MG63 (cell line): Measurements from ENCODE around the gene CD28. TPM values are rescaled to one million over a fixed set of nuclear protein-coding genes. Genes with fewer than 3 reads are reported as not detected.
"Not testable (repeated sequence)": the region's sequence is repeated elsewhere in the genome, so short reads cannot be mapped to it uniquely, and the experiment has no call there.

Source experiments
- DNase-seq: peaks from one replicate; pipeline ENCODE4 v3.0.0-alpha.2; 2020
- H3K27me3 ChIP-seq: fragments of 250-450 bp; sonication (Bioruptor Pico); 2 replicates; pipeline ENCODE4 v1.5.1; 2020; ENCODE audit warnings: mild to moderate bottlenecking, moderate library complexity
- H3K36me3 ChIP-seq: fragments of 250-450 bp; sonication (Bioruptor Pico); 2 replicates; pipeline ENCODE4 v1.5.1; 2020; ENCODE audit warnings: mild to moderate bottlenecking, moderate library complexity
- H3K4me3 ChIP-seq: fragments of 250-450 bp; sonication (Bioruptor Pico); 2 replicates; pipeline ENCODE4 v1.5.1; 2020; ENCODE audit warnings: mild to moderate bottlenecking, moderate library complexity
- H3K9me3 ChIP-seq: fragments of 250-450 bp; sonication (Bioruptor Pico); 2 replicates; pipeline ENCODE4 v1.5.1; 2020; ENCODE audit warnings: mild to moderate bottlenecking, moderate library complexity
- total RNA-seq: library from RNA; depleted of rRNA; stranded (reverse); fragments of >200 nt; shearing (Covaris generic); gene quantifications from 2 replicates; pipeline ENCODE4 v1.2.3, GENCODE V29; 2014; ENCODE audit warnings: low replicate concordance

The CD28 gene
- total RNA-seq, 1 experiment from 2014 or later, result 0.10 TPM

DNA sequence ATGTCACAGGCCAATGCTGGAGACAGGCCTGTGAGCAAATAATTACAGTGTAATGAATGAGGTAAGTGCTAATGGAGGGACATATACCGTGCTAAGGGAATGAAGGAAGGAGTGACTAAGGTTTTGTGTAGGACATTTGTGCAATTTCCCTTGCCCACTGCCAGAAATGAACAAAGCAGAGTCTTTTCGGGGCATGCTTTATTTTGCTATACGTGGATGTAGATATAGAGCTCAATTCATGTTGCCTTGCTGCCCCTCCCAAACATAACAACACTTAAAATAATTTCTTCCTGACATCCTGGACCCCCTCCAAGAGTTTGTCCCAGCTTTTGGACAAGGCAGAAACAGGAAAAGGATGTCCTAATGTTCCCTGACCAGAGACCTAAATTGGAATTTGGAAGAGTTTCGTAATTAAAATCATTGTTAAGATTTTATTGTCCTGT lies 23.7 kb upstream of the CD28 start:
- H3K4me3 ChIP-seq, result no peak overlapping the region
- H3K36me3 ChIP-seq, result no peaks in the 10 kb centered on the region
- no peaks in the 10 kb centered on the region for H3K9me3 ChIP-seq
- H3K27me3 ChIP-seq, result no peaks in the 10 kb centered on the region
- DNase-seq, result peak; percentile 61

DNA sequence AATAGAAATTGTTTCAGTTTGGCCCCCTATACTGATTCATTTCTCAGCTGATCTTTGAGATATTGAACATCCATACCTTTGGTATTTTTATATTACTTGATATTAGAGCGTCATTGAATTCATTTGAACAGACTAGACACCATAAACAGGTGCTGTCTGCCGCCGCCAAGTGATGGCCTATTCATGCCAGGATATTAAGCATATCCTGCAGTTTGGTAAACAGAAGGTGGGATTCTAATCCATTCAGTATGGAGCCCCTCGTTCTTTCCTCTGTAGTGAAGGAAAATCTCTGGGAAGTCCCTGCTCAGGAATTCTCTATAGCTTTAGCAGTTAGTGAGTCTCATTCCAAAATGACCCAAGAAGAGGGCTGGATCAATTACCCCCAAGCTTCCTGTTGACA lies 23.0 kb upstream of the CD28 start:
- DNase-seq, result no peak
- no peak overlapping the region for H3K4me3 ChIP-seq
- H3K36me3 ChIP-seq, result no peaks in the 10 kb centered on the region
- no peaks in the 10 kb centered on the region for H3K9me3 ChIP-seq
- no peaks in the 10 kb centered on the region for H3K27me3 ChIP-seq

DNA sequence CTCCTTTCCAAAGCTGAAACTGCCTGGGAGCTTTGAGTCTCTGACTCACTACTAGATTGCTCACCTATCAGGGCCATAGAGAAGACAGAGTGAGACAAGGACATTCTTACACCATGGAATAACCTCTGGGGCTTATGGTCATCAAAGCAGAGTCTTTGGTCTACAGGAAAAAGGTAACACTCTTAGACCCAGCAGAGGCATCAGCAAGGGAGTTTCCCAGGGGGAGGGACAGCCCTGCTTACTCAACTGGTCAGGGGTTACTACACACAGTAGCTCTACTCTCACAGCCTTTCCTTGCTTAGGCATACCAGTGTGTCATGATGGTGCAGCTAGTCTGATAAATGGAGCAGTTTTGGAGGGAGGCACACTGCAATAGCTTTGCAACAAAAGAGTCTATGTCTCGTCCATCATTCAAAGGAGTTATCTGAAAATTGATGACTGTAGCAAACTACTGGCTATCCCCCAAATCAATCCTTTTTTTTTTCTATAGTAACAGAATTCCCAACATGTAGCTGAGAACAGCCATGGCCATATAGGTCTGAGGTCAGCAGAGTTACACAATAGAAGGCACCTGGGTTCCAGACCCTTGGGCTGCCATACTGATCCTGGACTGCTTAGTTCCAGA lies 22.4 kb upstream of the CD28 start:
- H3K36me3 ChIP-seq, result no peaks in the 10 kb centered on the region
- DNase-seq, result peak; percentile 85
- no peaks in the 10 kb centered on the region for H3K9me3 ChIP-seq
- H3K4me3 ChIP-seq, result no peak overlapping the region
- no peaks in the 10 kb centered on the region for H3K27me3 ChIP-seq

DNA sequence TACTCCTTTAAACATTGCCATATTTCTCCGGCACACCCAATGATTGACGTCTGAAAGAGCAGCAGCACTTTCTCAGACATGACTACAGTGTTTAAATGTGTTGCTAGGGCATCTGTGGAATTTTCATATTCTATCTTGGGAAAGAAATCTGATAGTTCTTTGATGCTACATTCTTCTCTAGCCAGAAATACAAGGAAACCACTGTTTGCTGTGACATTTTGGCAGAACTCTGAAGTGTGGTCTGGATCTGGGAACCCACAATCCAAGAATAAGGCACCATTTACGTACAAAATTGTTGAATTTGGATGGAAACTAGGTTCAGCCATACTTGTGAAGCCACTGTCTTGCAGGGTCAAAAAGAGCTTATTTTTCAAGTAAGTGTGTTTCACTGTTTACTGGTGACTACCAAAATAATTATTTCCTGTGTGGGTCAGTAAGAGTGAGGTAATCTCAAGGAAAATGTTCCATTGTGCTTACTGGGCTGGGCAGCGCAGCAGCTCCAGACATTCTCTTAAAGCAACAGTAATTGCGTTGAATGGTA lies 21.3 kb upstream of the CD28 start:
- DNase-seq, result peak; percentile 77
- Histone ChIP-seq H3K4me3 (no peak overlapping the region), H3K9me3 (no peaks in the 10 kb centered on the region), H3K27me3 (no peaks in the 10 kb centered on the region), H3K36me3 (no peaks in the 10 kb centered on the region)

DNA sequence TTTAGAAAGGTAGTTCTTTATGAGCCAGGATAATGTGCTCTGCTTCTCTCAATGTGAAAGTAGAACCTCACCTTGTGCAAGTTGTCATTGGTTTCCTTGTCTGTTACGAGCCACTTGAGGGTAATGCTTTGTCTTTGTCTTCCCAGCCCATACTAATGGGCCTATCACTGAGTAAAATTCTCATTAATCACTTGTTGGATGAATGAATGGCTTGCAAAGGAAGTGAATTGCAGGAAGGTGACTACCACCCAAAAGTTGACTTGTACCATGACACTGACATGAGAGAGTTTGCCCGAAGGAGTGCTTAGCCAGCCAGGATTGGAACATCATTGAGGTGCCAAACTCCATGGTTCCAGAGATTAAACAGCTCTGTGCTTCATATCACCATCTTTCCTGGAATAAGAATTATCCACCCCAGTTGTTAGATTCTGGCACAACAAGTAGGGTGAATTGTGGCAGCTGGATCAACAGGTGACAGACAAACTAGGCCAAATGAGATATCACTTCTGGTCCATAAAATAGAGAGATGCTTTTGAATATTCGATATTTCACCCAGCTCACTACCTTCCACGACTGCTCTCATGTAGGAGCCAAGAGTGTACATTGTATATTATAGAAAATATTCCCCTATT lies 20.5 kb upstream of the CD28 start:
- Histone ChIP-seq H3K9me3 (no peaks in the 10 kb centered on the region), H3K4me3 (no peak overlapping the region), H3K36me3 (no peaks in the 10 kb centered on the region), H3K27me3 (no peaks in the 10 kb centered on the region)
- peak; percentile 7 for DNase-seq

DNA sequence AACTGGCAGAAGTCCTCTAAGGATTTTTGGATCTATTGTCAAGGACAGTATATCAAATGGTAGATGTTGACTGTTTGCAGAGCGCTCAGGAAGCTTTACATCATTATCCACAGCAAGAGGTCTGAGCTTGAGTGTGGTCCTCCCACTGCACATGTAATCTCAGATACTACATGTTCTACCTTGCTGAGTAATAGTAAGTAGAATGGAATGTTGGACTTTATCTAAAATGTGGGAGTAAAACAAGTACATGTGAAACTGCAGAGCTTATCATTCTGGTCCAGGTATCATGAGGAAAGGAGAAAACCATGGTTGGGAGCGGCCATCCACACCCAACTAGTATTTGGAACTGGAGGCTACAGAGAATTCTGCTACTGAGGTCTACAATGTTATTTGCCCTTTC lies 19.3 kb upstream of the CD28 start:
- H3K4me3 ChIP-seq, result no peak overlapping the region
- H3K27me3 ChIP-seq, result no peaks in the 10 kb centered on the region
- DNase-seq, result no peak
- no peaks in the 10 kb centered on the region for H3K9me3 ChIP-seq
- H3K36me3 ChIP-seq, result no peaks in the 10 kb centered on the region

DNA sequence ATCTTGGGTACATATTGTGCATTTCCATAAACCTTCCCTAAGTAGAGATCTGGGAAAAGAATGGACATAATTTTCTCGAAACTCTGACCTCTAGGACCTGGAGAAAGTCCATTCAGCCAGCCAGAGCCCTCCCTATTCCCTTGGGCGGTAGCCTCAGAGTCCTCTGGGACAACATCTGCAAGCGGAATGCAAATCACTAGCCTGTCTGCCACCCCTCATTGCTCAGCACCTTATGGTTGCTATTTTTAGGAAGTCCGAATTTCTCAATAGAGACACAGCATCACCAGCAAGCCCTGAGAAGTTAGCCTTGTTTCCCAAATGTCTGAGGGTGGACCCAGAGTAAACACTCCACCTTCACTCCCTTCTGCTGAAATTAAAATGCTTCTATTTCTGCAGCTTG lies 17.6 kb upstream of the CD28 start:
- H3K4me3 ChIP-seq, result no peak overlapping the region
- H3K36me3 ChIP-seq, result no peaks in the 10 kb centered on the region
- peak; percentile 14 for DNase-seq
- H3K27me3 ChIP-seq, result no peaks in the 10 kb centered on the region
- no peaks in the 10 kb centered on the region for H3K9me3 ChIP-seq

DNA sequence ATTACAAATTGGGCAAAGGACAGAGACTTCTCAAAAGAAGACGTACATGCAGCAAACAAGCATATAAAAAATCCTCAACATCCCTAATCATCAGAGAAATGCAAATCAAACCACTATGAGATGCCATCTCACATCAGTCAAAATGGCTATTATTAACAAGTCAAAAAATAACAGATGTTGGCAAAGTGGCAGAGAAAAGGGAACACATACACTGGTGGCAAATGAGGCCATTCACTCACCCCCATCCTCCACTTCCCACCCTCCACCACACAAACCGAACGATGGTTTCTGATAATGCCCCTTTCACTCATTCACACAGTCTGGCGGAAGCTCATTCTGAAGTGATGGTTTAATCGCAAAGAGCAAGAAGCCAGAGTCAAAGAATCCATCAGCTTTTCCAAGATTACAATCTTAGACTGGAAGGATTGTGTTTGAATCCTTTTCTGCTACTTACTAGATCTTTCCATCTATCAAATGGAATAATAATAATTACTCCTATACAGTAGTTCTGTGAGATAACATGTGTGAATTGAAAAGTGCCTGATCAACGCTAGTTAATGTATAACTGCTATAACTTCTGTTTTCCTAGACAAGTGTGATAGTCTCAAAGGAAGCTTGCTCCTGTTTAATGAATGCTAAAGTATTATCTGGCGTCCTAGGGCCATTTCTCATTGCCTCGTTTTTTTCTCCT lies 16.9 kb upstream of the CD28 start:
- Histone ChIP-seq H3K9me3 (no peaks in the 10 kb centered on the region), H3K36me3 (no peaks in the 10 kb centered on the region), H3K27me3 (no peaks in the 10 kb centered on the region), H3K4me3 (no peak overlapping the region)
- no peak for DNase-seq

DNA sequence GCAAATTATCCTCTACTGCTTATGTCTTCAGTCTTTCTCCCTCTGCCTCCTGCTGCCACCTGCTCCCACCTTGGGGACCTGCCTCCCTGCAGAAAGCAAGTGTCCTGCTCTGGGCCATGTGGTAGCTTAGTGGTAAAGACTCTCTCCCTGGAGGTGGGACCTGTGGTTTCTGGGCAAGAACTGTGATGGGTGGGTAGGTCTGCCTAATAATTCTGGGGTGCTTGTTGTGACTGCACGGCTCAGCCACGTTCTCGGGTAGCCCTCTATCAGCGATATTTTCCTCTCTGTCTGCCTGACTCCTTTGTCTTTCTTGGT lies 16.4 kb upstream of the CD28 start:
- no peak for DNase-seq
- Histone ChIP-seq H3K9me3 (no peaks in the 10 kb centered on the region), H3K27me3 (no peaks in the 10 kb centered on the region), H3K4me3 (no peak overlapping the region), H3K36me3 (no peaks in the 10 kb centered on the region)

DNA sequence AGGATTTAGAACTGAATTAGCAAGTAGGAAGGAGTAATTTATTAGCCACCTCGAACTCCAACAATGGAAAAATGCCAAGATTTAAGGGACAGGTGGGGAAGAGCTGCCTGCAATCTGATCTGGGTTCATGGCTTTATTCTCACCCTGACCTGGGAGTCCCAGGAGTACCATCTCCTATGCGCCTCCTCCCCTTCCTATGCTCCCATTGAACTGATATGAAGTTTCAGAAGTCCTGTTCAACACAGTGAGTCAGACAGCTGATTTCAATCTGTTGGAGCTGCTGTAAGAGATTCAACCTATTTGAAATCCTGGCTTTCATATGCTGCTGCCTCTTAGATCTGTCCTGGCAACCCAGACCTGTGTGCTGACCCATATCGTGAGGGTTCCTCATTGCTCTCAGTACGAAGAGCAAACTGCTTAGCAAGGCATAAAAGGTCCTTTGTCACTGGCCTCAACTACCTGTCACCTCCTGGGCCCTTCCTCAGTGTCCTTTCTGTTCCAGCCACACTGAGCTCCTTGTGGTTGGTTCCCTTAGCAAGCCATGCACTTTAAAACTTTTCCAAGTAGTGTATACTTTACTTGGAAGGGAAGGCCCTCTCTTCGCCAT lies 15.9 kb upstream of the CD28 start:
- no peaks in the 10 kb centered on the region for H3K9me3 ChIP-seq
- no peak for DNase-seq
- H3K27me3 ChIP-seq, result no peaks in the 10 kb centered on the region
- no peak overlapping the region for H3K4me3 ChIP-seq
- no peaks in the 10 kb centered on the region for H3K36me3 ChIP-seq

DNA sequence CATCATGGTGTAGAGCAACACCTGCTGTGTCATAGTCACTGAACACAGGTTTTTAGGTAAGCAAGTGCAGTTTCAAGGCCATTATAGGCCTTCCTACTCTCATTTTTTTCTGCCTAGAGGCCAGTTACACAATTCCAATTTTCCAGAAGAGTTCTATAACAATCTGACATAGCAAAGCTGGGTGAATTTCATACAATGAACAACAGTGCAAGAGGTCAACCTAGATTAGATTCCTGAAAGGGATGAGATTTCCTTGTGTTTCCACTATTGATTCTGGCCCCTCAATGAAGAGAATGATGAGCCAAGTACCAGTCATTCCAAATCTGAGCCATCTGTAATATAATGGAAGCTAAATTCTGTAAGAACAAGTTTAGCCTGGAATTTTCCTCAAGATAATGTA lies 15.3 kb upstream of the CD28 start:
- H3K9me3 ChIP-seq, result no peaks in the 10 kb centered on the region
- H3K4me3 ChIP-seq, result no peak overlapping the region
- no peaks in the 10 kb centered on the region for H3K27me3 ChIP-seq
- no peak for DNase-seq
- no peaks in the 10 kb centered on the region for H3K36me3 ChIP-seq

DNA sequence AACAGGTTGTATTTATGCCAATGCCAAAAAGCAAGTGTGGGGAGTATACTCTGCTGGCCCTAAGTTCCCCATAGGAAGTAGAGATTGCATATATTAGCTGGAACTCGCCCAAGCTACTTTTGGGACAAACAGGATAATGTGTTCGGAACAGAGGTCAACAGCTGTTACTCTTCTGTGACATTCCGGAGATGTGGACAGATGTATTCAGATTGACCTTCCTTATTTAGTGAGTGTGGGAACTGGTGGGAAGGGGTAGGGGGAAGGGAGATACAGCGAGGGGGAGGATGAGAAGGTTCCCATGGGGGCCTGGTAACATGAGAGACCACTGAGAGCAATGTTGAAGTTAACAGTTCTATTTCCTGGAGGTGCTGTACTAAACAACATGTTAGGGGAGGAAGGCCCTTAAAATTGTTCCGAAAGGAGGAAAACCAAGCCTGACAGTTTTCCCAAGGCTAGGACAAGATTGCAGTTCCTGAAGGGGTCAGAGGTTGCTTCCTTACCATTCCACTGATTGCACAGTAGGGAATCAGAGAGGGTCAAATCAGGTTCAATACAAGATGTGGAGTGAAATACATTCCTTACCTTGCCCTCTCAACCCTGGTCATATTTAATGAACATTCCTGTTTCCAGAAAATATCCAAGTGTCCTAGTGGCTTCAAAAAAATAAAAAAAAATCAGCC lies 14.3 kb upstream of the CD28 start:
- DNase-seq, result no peak
- no peaks in the 10 kb centered on the region for H3K27me3 ChIP-seq
- H3K36me3 ChIP-seq, result no peaks in the 10 kb centered on the region
- peaks cover 2% of the 10 kb centered on the region for H3K9me3 ChIP-seq
- H3K4me3 ChIP-seq, result no peak overlapping the region

DNA sequence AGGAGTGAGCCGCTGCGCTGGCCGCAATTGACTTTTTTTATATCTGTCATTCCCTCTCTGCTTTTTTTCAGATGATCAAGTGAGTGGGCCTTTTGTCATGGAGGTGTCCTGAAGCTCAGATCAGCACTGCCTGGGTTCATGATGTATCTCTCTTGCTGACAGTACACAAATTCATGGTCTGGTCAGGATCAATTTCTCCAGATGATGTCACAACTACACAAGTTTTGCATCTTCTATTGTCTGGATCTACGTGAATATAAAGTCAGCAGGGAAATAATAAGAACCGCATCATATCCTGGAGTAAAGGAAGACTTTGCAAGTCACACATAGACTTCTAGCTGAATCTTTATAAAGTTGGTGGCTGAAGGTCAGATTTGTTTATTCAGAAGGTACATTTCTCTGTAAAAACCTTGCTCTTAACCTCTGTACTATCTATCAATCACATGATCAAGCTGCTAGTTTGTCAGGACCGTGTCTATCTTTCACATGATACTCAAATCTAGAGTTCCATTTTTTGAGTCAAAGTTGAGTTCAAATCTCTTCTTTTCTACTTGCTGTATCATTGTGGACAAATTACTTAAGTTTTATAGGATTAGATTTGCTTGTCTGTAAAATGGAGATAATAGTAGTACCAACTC lies 13.1 kb upstream of the CD28 start:
- no peak for DNase-seq
- peaks cover 6% of the 10 kb centered on the region for H3K9me3 ChIP-seq
- H3K4me3 ChIP-seq, result no peak overlapping the region
- no peaks in the 10 kb centered on the region for H3K36me3 ChIP-seq
- no peaks in the 10 kb centered on the region for H3K27me3 ChIP-seq

DNA sequence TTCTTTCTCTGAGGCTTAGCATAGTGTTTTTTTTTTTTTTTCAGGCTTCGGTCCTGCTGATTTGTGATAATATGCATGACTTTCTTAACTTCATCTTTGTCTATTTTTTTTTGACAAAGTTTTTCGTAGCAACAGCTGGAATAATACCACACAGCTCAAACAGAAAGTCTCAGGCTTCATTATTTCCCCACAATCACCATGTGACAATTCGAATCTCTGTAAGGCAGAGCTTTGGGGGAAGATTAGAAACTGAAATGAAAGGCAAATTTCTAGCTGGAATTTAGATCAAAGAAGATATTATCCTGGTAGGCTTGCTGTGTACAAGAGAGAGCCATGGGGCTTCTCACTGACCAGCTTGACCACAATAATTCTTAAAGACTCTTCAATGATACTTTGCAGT lies 12.2 kb upstream of the CD28 start:
- Histone ChIP-seq H3K9me3 (peaks cover 6% of the 10 kb centered on the region), H3K4me3 (no peak overlapping the region), H3K36me3 (no peaks in the 10 kb centered on the region), H3K27me3 (no peaks in the 10 kb centered on the region)
- DNase-seq, result no peak

DNA sequence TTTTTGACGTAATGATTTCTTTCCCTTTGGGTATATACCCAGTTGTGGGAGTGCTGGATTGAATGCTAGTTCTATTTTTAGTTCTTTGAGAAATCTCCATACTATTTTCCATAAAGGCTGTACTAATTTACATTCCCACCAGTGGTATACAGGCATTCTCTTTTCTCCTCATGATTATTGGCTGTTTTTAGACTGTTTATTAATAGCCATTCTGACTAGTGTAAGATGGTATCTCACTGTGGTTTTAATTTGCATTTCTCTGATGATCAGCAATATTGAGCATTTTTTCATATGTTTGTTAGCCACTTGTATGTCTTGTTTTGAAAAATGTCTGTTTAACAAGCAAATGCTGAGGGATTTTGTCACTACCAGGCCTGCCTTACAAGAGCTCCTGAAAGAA lies 9.2 kb upstream of the CD28 start:
- DNase-seq, result no peak
- no peak overlapping the region for H3K4me3 ChIP-seq
- peaks cover 6% of the 10 kb centered on the region for H3K9me3 ChIP-seq

DNA sequence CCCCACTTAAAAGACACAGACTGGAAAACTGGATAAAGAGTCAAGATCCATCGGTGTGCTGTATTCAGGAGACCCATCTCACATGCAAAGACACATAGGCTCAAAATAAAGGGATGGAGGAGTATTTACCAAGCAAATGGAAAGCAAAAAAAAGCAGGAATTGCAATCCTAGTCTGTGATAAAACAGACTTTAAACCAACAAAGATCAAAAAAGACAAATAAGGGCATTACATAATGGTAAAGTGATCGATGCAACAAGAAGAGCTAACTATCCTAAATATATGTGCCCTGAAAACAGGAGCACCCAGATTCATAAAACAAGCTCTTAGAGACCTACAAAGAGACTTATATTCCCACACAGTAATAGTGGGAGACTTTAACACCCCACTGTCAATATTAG lies 8.7 kb upstream of the CD28 start:
- not testable (repeated sequence) for H3K36me3 ChIP-seq, DNase-seq, H3K27me3 ChIP-seq, H3K4me3 ChIP-seq, H3K9me3 ChIP-seq

More for the DNA sequence above, 9.2 kb upstream of the CD28 start:
- Histone ChIP-seq H3K36me3 (no peaks in the 10 kb centered on the region), H3K27me3 (no peaks in the 10 kb centered on the region)

DNA sequence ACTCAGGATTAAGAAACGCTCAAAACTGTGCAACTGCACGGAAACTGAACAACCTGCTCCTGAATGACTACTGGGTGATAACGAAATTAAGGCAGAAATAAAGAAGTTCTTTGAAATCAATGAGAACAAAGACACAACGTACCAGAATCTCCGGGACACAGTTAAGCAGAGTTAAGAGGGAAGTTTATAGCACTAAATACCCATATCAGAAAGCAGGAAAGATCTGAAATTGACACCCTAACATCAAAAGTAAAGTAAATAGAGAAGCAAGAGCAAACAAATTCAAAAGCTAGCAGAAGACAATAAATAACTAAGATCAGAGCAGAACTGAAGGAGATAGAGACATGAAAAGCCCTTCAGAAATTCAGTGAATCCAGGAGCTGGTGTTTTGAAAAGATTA lies 8.0 kb upstream of the CD28 start:
- not testable (repeated sequence) for DNase-seq, H3K4me3 ChIP-seq, H3K9me3 ChIP-seq, H3K27me3 ChIP-seq, H3K36me3 ChIP-seq
